ENCODE measurements around the gene MCF2.

DNA sequence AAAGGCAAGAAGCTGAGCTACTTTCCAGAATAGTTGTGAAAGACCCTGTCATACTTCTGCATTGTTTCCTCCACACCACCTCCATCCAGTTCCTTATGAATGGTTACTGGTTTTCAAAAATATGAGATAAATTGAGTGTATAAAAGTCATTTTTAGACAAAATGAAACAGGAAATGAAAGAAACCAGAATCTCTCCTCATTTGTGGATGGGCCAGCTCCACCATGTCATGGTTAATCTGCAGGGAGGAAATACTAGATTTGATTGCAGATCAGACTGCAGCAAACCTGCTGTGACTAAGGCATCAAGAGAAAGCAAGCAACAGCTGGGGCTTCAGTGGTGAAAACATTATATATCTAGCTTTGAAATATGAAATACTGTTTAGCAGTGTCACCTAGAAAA is 153.6 kb downstream of the MCF2 start:
- TF ChIP-seq, protein P1, sequence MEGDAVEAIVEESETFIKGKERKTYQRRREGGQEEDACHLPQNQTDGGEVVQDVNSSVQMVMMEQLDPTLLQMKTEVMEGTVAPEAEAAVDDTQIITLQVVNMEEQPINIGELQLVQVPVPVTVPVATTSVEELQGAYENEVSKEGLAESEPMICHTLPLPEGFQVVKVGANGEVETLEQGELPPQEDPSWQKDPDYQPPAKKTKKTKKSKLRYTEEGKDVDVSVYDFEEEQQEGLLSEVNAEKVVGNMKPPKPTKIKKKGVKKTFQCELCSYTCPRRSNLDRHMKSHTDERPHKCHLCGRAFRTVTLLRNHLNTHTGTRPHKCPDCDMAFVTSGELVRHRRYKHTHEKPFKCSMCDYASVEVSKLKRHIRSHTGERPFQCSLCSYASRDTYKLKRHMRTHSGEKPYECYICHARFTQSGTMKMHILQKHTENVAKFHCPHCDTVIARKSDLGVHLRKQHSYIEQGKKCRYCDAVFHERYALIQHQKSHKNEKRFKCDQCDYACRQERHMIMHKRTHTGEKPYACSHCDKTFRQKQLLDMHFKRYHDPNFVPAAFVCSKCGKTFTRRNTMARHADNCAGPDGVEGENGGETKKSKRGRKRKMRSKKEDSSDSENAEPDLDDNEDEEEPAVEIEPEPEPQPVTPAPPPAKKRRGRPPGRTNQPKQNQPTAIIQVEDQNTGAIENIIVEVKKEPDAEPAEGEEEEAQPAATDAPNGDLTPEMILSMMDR (conservative IDR thresholded peaks at IDR 0.05; ENCODE audit: low read depth, low read length): no peak
- TF ChIP-seq, protein P2, sequence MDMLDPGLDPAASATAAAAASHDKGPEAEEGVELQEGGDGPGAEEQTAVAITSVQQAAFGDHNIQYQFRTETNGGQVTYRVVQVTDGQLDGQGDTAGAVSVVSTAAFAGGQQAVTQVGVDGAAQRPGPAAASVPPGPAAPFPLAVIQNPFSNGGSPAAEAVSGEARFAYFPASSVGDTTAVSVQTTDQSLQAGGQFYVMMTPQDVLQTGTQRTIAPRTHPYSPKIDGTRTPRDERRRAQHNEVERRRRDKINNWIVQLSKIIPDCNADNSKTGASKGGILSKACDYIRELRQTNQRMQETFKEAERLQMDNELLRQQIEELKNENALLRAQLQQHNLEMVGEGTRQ (IDR thresholded peaks at IDR 0.05; ENCODE audit: low read depth, low read length): no peak
- TF ChIP-seq RAD21 (IDR thresholded peaks at IDR 0.05; ENCODE audit: low read length) (no peak), BHLHE40 (IDR thresholded peaks at IDR 0.05; ENCODE audit: low read depth, low read length) (no peak), RCOR1 (IDR thresholded peaks at IDR 0.05; ENCODE audit: insufficient replicate concordance, low read length) (no peak), FOS (IDR thresholded peaks at IDR 0.05; ENCODE audit: low read depth, low read length) (no peak)
